ENCODE results near the gene VWA5B2. TPM values are rescaled to one million over a fixed set of nuclear protein-coding genes. Genes with fewer than 3 reads are reported as not detected.

Gene VWA5B2
- total and polyA plus RNA-seq, 2 of the 13 experiments (the other 11 are each of a cell fraction or from before 2014, with no cell fraction given), result 0.03 to 0.04 TPM

DNA sequence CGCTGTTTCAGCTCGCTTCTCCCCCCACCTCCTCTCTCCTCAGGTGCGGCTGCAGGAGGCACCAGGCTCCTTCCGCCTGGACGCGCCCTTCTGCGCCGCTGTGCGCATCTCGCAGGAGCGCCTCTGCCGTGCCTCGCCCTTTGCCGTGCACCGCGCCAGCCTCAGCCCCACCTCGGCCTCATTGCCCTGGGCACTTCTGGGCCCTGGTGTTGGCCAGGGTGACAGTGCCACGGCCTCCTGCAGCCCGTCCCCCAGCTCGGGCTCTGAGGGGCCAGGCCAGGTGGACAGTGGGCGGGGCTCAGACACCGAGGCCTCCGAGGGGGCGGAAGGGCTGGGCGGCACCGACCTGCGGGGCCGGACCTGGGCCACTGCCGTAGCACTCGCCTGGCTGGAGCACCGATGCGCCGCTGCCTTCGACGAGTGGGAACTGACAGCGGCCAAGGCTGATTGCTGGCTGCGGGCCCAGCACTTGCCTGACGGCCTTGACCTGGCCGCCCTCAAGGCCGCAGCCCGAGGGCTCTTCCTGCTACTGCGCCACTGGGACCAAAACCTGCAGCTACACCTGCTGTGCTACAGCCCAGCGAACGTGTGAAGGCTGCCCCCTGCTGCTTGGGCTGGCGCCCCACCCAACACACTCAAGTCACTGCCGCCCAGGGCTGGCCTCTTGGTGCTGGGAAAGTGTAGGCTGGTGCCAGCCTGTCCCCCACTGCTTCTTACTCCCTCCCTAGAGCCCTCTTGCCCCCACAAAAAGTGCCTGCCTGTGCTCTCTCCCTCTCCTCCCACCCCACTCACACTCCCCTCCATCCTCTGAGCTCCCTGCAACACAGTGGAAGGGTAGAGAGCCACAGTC is 12.3 kb downstream of the VWA5B2 start (continued):
- TF ChIP-seq, protein P1, sequence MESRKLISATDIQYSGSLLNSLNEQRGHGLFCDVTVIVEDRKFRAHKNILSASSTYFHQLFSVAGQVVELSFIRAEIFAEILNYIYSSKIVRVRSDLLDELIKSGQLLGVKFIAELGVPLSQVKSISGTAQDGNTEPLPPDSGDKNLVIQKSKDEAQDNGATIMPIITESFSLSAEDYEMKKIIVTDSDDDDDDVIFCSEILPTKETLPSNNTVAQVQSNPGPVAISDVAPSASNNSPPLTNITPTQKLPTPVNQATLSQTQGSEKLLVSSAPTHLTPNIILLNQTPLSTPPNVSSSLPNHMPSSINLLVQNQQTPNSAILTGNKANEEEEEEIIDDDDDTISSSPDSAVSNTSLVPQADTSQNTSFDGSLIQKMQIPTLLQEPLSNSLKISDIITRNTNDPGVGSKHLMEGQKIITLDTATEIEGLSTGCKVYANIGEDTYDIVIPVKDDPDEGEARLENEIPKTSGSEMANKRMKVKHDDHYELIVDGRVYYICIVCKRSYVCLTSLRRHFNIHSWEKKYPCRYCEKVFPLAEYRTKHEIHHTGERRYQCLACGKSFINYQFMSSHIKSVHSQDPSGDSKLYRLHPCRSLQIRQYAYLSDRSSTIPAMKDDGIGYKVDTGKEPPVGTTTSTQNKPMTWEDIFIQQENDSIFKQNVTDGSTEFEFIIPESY (CRISPR knock-in tag; IDR thresholded peaks at IDR 0.05), result peak; percentile 73; the same call in 1 of the 2 replicates
- TF ChIP-seq ZNF143 (CRISPR knock-in tag; IDR thresholded peaks at IDR 0.05) (peak; percentile 74), HDAC1 (CRISPR knock-in tag; IDR thresholded peaks at IDR 0.05) (peak; percentile 96), ZNF713 (CRISPR knock-in tag; IDR thresholded peaks at IDR 0.05) (peak; percentile 63; the same call in 1 of the 2 replicates), ZNF124 (CRISPR knock-in tag; IDR thresholded peaks at IDR 0.05) (peak; percentile 93), MXD4 (CRISPR knock-in tag; IDR thresholded peaks at IDR 0.05) (peak; percentile 70; the same call in 1 of the 2 replicates), MED1 (CRISPR knock-in tag; IDR thresholded peaks at IDR 0.05) (peak; percentile 94), AGO1 (IDR thresholded peaks at IDR 0.05; ENCODE audit: low read depth, low read length, poor library complexity, severe bottlenecking) (peak; percentile 65), CBFB (CRISPR knock-in tag; IDR thresholded peaks at IDR 0.05) (peak; percentile 86; the same call in 1 of the 2 replicates), SRSF1 (optimal IDR thresholded peaks at IDR 0.05; ENCODE audit: low read depth, low read length) (no peak), MLLT10 (CRISPR knock-in tag; IDR thresholded peaks at IDR 0.05) (no peak), SIX4 (CRISPR knock-in tag; IDR thresholded peaks at IDR 0.05) (peak; percentile 43; the same call in 1 of the 2 replicates), ZNF839 (CRISPR knock-in tag; IDR thresholded peaks at IDR 0.05; ENCODE audit: borderline replicate concordance) (peak; percentile 85; the same call in 1 of the 2 replicates), NCOA1 (CRISPR knock-in tag; IDR thresholded peaks at IDR 0.05) (no peak), HNRNPL (IDR thresholded peaks at IDR 0.05; ENCODE audit: low read depth, low read length) (peak; percentile 67; the same call in 1 of the 2 replicates), NFE2L1 (CRISPR knock-in tag; IDR thresholded peaks at IDR 0.05; ENCODE audit: borderline replicate concordance) (peak; percentile 75; the same call in 1 of the 2 replicates), ZNF749 (CRISPR knock-in tag; IDR thresholded peaks at IDR 0.05; ENCODE audit: borderline replicate concordance) (no peak)
- TF ChIP-seq, protein P2, sequence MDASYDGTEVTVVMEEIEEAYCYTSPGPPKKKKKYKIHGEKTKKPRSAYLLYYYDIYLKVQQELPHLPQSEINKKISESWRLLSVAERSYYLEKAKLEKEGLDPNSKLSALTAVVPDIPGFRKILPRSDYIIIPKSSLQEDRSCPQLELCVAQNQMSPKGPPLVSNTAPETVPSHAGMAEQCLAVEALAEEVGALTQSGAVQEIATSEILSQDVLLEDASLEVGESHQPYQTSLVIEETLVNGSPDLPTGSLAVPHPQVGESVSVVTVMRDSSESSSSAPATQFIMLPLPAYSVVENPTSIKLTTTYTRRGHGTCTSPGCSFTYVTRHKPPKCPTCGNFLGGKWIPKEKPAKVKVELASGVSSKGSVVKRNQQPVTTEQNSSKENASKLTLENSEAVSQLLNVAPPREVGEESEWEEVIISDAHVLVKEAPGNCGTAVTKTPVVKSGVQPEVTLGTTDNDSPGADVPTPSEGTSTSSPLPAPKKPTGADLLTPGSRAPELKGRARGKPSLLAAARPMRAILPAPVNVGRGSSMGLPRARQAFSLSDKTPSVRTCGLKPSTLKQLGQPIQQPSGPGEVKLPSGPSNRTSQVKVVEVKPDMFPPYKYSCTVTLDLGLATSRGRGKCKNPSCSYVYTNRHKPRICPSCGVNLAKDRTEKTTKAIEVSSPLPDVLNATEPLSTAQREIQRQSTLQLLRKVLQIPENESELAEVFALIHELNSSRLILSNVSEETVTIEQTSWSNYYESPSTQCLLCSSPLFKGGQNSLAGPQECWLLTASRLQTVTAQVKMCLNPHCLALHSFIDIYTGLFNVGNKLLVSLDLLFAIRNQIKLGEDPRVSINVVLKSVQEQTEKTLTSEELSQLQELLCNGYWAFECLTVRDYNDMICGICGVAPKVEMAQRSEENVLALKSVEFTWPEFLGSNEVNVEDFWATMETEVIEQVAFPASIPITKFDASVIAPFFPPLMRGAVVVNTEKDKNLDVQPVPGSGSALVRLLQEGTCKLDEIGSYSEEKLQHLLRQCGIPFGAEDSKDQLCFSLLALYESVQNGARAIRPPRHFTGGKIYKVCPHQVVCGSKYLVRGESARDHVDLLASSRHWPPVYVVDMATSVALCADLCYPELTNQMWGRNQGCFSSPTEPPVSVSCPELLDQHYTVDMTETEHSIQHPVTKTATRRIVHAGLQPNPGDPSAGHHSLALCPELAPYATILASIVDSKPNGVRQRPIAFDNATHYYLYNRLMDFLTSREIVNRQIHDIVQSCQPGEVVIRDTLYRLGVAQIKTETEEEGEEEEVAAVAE (CRISPR knock-in tag; IDR thresholded peaks at IDR 0.05; ENCODE audit: borderline replicate concordance), result 0 out of 2 replicates have a peak, but pooled peaks have one; percentile 40
- TF ChIP-seq, protein P3, sequence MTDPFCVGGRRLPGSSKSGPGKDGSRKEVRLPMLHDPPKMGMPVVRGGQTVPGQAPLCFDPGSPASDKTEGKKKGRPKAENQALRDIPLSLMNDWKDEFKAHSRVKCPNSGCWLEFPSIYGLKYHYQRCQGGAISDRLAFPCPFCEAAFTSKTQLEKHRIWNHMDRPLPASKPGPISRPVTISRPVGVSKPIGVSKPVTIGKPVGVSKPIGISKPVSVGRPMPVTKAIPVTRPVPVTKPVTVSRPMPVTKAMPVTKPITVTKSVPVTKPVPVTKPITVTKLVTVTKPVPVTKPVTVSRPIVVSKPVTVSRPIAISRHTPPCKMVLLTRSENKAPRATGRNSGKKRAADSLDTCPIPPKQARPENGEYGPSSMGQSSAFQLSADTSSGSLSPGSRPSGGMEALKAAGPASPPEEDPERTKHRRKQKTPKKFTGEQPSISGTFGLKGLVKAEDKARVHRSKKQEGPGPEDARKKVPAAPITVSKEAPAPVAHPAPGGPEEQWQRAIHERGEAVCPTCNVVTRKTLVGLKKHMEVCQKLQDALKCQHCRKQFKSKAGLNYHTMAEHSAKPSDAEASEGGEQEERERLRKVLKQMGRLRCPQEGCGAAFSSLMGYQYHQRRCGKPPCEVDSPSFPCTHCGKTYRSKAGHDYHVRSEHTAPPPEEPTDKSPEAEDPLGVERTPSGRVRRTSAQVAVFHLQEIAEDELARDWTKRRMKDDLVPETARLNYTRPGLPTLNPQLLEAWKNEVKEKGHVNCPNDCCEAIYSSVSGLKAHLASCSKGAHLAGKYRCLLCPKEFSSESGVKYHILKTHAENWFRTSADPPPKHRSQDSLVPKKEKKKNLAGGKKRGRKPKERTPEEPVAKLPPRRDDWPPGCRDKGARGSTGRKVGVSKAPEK (CRISPR knock-in tag; IDR thresholded peaks at IDR 0.05; ENCODE audit: borderline replicate concordance), result 0 out of 2 replicates have a peak, but pooled peaks have one; percentile 49

Measured in HepG2 (cell line).